CD4-positive, alpha-beta T cell treated with Interleukin-4 for 1 hour (primary cell): ENCODE data around the gene HRAS.

Experiments
- DNase-seq, 2 donors: peaks; one replicate each; pipeline ENCODE4 v3.0.0-alpha.2; 2020 to 2022

The HRAS gene

GRCh38 chr11:506995-507726, 28.2 kb downstream of the HRAS start, which contains the start of gene RNH1:
Gene RNH1, minus strand, starts transcription at chr11:507242. Its CDS starts 5,080 bp downstream, at chr11:502162.
- DNase-seq = peak; percentile 98

DNA sequence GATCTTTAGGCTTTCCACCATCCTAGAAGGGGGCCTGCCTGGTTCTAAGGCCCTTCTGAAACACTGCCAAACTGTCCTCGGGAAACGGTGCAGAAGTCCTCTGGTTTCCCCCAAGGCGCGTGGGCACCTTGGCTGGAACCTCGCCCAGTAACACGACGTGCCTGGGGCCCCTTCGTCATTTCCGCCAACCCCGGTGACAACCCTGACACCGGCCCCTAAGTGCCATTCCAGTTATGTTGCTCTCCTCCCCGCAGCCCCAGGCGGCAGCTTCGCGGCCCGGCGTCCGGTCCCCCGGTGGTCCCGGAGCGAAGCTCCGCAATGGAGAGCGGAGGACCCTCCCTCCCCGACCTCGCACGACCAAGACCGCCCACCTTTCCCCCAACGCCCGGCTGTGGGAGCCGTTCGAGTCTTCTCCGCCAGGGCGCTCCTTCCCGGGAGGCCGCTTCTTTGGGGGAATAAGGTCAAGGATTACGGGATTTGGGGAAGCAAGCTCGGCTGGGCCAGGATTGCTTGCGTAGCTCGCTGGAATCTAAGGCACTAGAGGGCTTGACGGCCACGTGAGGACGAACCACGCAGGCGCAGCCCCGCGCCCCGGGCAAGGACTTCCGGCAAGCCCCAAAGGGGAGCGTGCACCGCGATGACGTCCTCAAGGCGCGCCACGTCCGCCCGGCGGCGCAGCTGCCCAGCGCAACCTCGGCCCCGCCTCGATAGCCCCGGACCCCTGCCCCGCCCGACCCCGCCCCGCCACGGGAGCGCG, 29.0 kb downstream of the HRAS start:
- DNase-seq = peak; percentile 96 to 97

DNA sequence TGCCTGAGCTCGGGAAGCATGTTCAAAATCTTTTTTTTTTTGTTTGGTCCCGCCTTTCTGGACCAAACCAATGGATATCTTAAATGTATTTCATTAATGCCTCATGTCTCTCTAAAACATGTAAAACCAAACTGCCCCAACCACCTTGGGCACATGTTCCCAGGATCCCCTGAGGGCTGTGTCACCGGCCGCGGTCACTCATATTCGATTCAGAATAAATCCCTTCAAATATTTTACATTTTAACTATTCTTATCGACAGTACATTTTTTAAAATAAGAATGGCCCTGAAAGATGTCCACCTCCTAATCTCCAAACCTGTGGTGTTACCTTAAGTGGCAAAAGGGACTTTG, 30.4 kb downstream of the HRAS start:
- DNase-seq = no peak

- DNase-seq = no peak
Measured at GRCh38 chr11:504053-504993, 31.1 kb downstream of the HRAS start.

GRCh38 chr11:503179-503981, 32.0 kb downstream of the HRAS start:
- peak; percentile 24 to 70 for DNase-seq

GRCh38 chr11:502288-503178, 32.8 kb downstream of the HRAS start:
- DNase-seq = no peak

- DNase-seq = no peak
Measured at GRCh38 chr11:501683-502287, 33.6 kb downstream of the HRAS start.

DNA sequence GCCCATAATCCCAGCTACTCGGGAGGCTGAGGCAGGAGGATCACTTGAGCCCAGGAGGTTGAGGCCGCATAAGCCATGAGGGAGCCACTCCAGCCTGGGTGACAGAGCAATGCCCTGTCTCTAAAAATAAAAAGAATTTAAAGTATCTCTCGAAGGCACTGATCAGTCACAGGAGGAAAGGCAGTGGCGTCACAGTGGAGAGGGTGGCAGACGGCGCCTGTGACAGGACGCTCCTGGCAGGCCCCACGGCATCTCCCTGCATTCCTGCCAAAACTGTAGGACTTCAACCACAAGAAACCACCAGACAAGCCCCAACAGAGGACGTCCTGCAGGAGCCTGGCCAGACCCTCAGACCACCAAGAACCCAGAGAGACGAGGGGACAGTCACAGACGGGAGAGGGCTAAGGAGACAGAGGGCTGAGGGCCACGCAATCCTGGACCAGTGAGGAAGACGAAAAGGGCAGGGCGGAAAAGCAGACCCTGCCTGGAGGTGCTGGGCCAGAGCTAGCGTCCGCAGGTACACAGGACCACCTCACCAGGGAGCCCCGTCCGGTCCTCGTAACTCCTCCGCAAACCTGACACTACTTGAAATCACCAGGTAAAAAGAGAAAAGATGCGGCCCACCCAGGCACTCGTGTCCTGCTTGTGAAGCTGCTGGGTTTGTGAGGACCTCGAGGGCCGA, 34.2 kb downstream of the HRAS start:
- DNase-seq = no peak

- DNase-seq = no peak
Measured at GRCh38 chr11:499201-500076, 35.9 kb downstream of the HRAS start.

DNA sequence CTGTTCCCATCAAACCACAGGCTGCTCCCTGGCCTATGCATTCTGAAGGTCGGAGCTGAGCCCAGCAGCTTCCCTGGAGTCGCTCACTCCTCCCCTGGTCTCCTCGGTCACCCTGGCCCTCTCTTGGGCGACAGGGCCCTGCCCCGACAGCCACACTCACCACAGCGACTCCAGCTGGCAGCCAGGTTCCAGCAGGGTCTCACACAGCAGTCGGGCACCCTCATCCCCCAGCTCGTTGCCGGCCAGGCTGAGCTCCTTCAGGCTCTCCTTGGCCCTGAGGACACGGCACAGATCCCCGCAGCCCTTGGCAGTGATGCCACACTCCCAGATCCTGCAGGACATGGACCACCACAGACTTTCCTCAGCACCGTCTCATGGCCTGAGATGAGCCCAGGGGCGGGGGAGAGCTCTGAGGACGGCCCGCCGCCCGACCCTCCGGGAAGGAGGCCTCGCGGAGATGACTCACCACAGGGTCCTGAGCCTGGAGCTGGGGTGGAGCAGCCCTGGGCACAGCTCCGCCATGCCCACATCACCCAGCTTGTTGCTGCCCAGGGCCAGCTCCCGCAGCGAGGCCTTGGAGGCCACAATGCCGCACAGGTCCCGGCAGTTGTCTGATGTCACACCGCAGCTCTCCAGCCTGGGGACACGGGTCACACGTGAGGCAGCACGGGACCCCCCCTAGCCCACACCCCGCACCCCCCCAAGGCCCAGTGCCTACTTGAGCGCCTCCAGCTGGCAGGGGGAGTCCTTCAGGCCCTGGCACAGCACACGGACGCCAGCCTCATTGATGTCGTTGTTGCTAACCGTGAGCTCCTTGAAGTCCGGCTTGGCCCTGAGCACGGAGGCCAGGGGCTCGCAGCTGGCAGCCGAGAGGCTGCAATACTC, 36.8 kb downstream of the HRAS start:
- no peak for DNase-seq

GRCh38 chr11:497565-498296, 37.6 kb downstream of the HRAS start:
- DNase-seq = no peak

DNA sequence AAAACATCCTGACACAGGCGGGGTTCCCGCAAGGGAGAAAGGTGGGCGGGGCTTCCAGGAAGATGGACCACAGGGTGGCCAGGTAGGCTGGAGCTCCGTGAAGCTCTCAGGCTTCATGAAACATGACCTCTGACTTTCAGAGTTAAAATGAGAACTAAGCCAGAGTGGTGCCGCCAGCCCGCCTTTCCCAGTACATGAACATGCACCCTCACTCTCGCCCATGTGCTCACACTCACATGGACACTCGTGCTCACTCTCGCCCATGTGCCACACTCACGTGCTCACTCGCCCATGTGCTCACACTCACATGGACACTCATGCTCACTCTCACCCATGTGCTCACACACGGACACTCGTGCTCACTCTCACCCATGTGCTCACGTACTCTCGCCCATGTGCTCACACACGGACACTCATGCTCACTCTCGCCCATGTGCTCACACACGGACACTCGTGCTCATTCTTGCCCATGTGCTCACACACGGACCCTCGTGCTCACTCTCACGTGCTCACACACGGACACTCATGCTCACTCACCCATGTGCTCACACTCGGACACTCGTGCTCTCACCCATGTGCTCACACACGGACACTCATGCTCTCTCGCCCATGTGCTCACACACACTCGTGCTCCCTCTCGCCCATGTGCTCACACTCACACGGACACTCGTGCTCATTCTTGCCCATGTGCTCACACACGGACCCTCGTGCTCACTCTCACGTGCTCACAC, 38.4 kb downstream of the HRAS start:
- DNase-seq = no peak

- DNase-seq = no peak
Measured at GRCh38 chr11:495537-495931, 39.8 kb downstream of the HRAS start.

GRCh38 chr11:494761-495536, 40.4 kb downstream of the HRAS start:
- DNase-seq = no peak

- DNase-seq = no peak
Measured at GRCh38 chr11:492427-493226, 42.7 kb downstream of the HRAS start.
